PC-9 (cell line): ENCODE measurements around the gene TCEAL6. TPM values are rescaled to one million over a fixed set of nuclear protein-coding genes. Genes with fewer than 3 reads are reported as not detected.
"Not testable (repeated sequence)": the region's sequence is repeated elsewhere in the genome, so short reads cannot be mapped to it uniquely, and the experiment has no call there.

Experiments used
- BruUV-seq: library from RNA; stranded (reverse); fragments of 400-500 nt; replicated peaks from 2 replicates; lab custom pipeline; 2021; lab: Mats Ljungman, UMichigan
- CTCF ChIA-PET: fragments of 300-600 bp; sonication (Branson Sonifier 250); formaldehyde crosslinking; loops from one replicate; lab custom pipeline; 2022; ENCODE audit warnings: antibody characterized with exemption; lab: Charles Lee
- POLR2A ChIA-PET: fragments of 300-600 bp; sonication (Branson Sonifier 250); formaldehyde crosslinking; loops from one replicate; lab custom pipeline; 2022; ENCODE audit warnings: antibody characterized with exemption; ENCODE audit not compliant: unreplicated experiment; lab: Charles Lee
- DNase-seq, 2 experiments: peaks; one replicate each; pipeline versions ENCODE4 v3.0.0 to v3.0.0-alpha.2; 2015 to 2022; ENCODE audit warnings: mixed read lengths in 1 of 2
- H2AFZ ChIP-seq: fragments of 200-600 bp; sonication (generic); 2 replicates; pipeline ENCODE4 v1.8.1; 2017; ENCODE audit warnings: antibody characterized with exemption
- H3F3A ChIP-seq: fragments of 200-600 bp; sonication (generic); 2 replicates; pipeline ENCODE4 v1.8.1; 2017; ENCODE audit warnings: antibody characterized with exemption, mild to moderate bottlenecking, low read depth; ENCODE audit not compliant: insufficient read depth
- H3K27ac ChIP-seq: fragments of 200-600 bp; sonication (generic); 2 replicates; pipeline ENCODE4 v1.6.1; 2016; ENCODE audit warnings: mixed run types
- H3K27me3 ChIP-seq: fragments of 200-600 bp; sonication (generic); 2 replicates; pipeline ENCODE4 v1.6.1; 2016; ENCODE audit warnings: low read depth, mixed run types; ENCODE audit not compliant: insufficient read depth
- H3K36me3 ChIP-seq: fragments of 200-600 bp; sonication (generic); 2 replicates; pipeline ENCODE4 v1.6.1; 2016; ENCODE audit warnings: low read depth, mixed run types
- H3K4me1 ChIP-seq: fragments of 200-600 bp; sonication (generic); replicated peaks from 2 replicates; pipeline ENCODE4 v1.6.1; 2016; ENCODE audit warnings: mixed run types; ENCODE audit not compliant: insufficient read depth
- H3K4me2 ChIP-seq: fragments of 200-600 bp; sonication (generic); 2 replicates; pipeline ENCODE4 v1.6.1; 2017; ENCODE audit warnings: mixed run types
- H3K4me3 ChIP-seq: fragments of 200-600 bp; sonication (generic); 2 replicates; pipeline ENCODE4 v1.6.1; 2016; ENCODE audit warnings: mixed run types
- H3K79me2 ChIP-seq: fragments of 200-600 bp; sonication (generic); 2 replicates; pipeline ENCODE4 v1.6.1; 2017; ENCODE audit warnings: low read depth, mixed run types
- H3K9me2 ChIP-seq: fragments of 200-600 bp; sonication (generic); 2 replicates; pipeline ENCODE4 v1.8.1; 2017; ENCODE audit warnings: mild to moderate bottlenecking; ENCODE audit not compliant: insufficient read depth
- H3K9me3 ChIP-seq: fragments of 200-600 bp; sonication (generic); 2 replicates; pipeline ENCODE4 v1.8.1; 2016; ENCODE audit warnings: low read depth; ENCODE audit not compliant: insufficient read depth
- H4K20me1 ChIP-seq: fragments of 200-600 bp; sonication (generic); 2 replicates; pipeline ENCODE4 v1.8.1; 2017; ENCODE audit not compliant: insufficient read depth
- CTCF ChIP-seq: fragments of 200-600 bp; sonication (generic); conservative IDR thresholded peaks from 2 replicates; pipeline ENCODE4 v1.6.1; 2017; ENCODE audit warnings: mixed run types, antibody characterized with exemption, mild to moderate bottlenecking, moderate library complexity
- EZH2 ChIP-seq: fragments of 200-600 bp; sonication (generic); IDR thresholded peaks from 2 replicates; pipeline ENCODE4 v1.8.0; 2017; ENCODE audit warnings: antibody characterized with exemption, low read depth
- intact Hi-C: fragments of 100-400 bp; cut with micrococcal nuclease; formaldehyde crosslinking; loops from one replicate; pipeline ENCODE4 v1.10.0; 2022; ENCODE audit not compliant: unreplicated experiment
- total RNA-seq: library from RNA; stranded (reverse); gene quantifications from 2 replicates; pipeline ENCODE4 v1.2.3, GENCODE V29; 2021

TCEAL6 gene
- total RNA-seq, 1 experiment from 2014 or later, result not detected

GRCh38 chrX:102154900-102155805, 12.9 kb upstream of the TCEAL6 start:
- ChIA-PET CTCF (no interaction called here), POLR2A (no interaction called here)
- TF ChIP-seq CTCF (no peak), EZH2 (no peak)
- Histone ChIP-seq H4K20me1 (no peaks in the 10 kb centered on the region), H3K4me3 (no peak overlapping the region), H3K4me1 (no peaks in the 10 kb centered on the region), H3K9me3 (no peaks in the 10 kb centered on the region), H3F3A (no peaks in the 10 kb centered on the region), H3K9me2 (no peaks in the 10 kb centered on the region), H3K79me2 (no peaks in the 10 kb centered on the region), H3K27ac (no peak overlapping the region), H2AFZ (no peak overlapping the region), H3K27me3 (no peaks in the 10 kb centered on the region), H3K36me3 (no peaks in the 10 kb centered on the region), H3K4me2 (no peak overlapping the region)
- DNase-seq, result no peak
- intact Hi-C loops, result no loop called here
- BruUV-seq, result no TSS peak

- ChIA-PET POLR2A (no interaction called here), CTCF (no interaction called here)
- Histone ChIP-seq H3K79me2 (no peaks in the 10 kb centered on the region), H3K27me3 (no peaks in the 10 kb centered on the region), H3K36me3 (no peaks in the 10 kb centered on the region), H3K4me3 (no peak overlapping the region), H2AFZ (no peak overlapping the region), H3K4me1 (no peaks in the 10 kb centered on the region), H3K9me2 (no peaks in the 10 kb centered on the region), H3F3A (no peaks in the 10 kb centered on the region), H3K4me2 (no peak overlapping the region), H4K20me1 (no peaks in the 10 kb centered on the region), H3K27ac (no peak overlapping the region), H3K9me3 (no peaks in the 10 kb centered on the region)
- TF ChIP-seq CTCF (peak; percentile 22; the same call in 1 of the 2 replicates), EZH2 (no peak)
- intact Hi-C loops, result no loop called here
- BruUV-seq, result no TSS peak
- no peak for DNase-seq
Observed at GRCh38 chrX:102154218-102154860, 12.1 kb upstream of the TCEAL6 start.

GRCh38 chrX:102141631-102142030, 650 bp downstream of the TCEAL6 start:
- DNase-seq, H3K4me1 ChIP-seq, H3K27ac ChIP-seq, H3K9me2 ChIP-seq, H3K36me3 ChIP-seq, H3K9me3 ChIP-seq, H4K20me1 ChIP-seq, BruUV-seq, intact Hi-C loops, H3K79me2 ChIP-seq, CTCF ChIA-PET, H3K27me3 ChIP-seq, H2AFZ ChIP-seq, H3K4me3 ChIP-seq, H3K4me2 ChIP-seq, POLR2A ChIA-PET, H3F3A ChIP-seq: not testable (repeated sequence)

- H3K4me1 ChIP-seq, H3K9me3 ChIP-seq, H3K4me3 ChIP-seq, H3K27ac ChIP-seq, DNase-seq, H3K79me2 ChIP-seq, H3F3A ChIP-seq, H3K27me3 ChIP-seq, intact Hi-C loops, H3K36me3 ChIP-seq, H3K4me2 ChIP-seq, POLR2A ChIA-PET, BruUV-seq, CTCF ChIA-PET, H4K20me1 ChIP-seq, H3K9me2 ChIP-seq, H2AFZ ChIP-seq: not testable (repeated sequence)
Observed at GRCh38 chrX:102140876-102141275, 1.4 kb downstream of the TCEAL6 start.
